ENCODE results near the gene SRSF1. TPM values are rescaled to one million over a fixed set of nuclear protein-coding genes. Genes with fewer than 3 reads are reported as not detected.

SRSF1 gene
- total RNA-seq, 3 donors from 2014 or later (not counting 1 experiment from before 2014, with no cell fraction given), result 125 to 157 (median 137) TPM

DNA sequence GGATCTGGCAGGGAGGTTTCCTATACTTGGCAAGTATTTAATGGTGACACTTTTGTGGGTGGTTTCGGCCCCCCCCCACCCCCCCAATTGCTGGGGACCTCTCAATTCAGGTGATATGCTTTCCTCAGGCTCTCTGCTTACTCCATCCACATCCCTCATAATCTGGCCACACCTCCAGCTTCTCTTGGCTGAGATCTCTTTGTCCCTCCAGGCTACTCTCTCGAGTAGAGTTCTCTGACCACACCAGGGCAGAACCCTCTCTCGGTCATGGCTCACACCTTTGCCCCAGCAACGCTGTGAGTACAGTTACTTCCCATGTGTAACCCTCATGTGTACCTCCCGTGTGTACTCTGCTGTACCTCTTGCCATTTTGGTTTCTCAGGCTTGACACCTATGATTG is 34.1 kb upstream of the SRSF1 start:
- Histone ChIP-seq H3K4me1 (ENCODE audit: control insufficient read depth, insufficient read depth, low read length) (no peaks in the 10 kb centered on the region), H3K27me3 (ENCODE audit: control insufficient read depth, insufficient read depth, low read length) (no peaks in the 10 kb centered on the region), H3K27ac (ENCODE audit: low read length) (no peak overlapping the region), H3K9me3 (ENCODE audit: control insufficient read depth, insufficient read depth, low read length) (no peaks in the 10 kb centered on the region), H3K4me3 (ENCODE audit: low read length) (no peak overlapping the region), H3K36me3 (ENCODE audit: control insufficient read depth, insufficient read depth, low read length) (no peaks in the 10 kb centered on the region)
- TF ChIP-seq CTCF (IDR thresholded peaks at IDR 0.05), result no peak
- no peak overlapping the region for H3K27ac Mint-ChIP-seq
- H3K9me3 Mint-ChIP-seq, result no peaks in the 10 kb centered on the region
- ATAC-seq (no peak), DNase-seq (no peak)
- no peaks in the 10 kb centered on the region for H3K36me3 Mint-ChIP-seq
- peaks cover 29 to 67% of the 10 kb centered on the region in 2 donors for H3K27me3 Mint-ChIP-seq (ENCODE audit: low read depth in 2 of 2)
- H3K4me1 Mint-ChIP-seq, result no peaks in the 10 kb centered on the region
- intact Hi-C loops (cut with micrococcal nuclease), result no loop called here
- 69% methylated on average over 4 of the region's 5 CpGs for WGBS (ENCODE audit: insufficient coverage)
- no peak overlapping the region for H3K4me3 Mint-ChIP-seq

DNA sequence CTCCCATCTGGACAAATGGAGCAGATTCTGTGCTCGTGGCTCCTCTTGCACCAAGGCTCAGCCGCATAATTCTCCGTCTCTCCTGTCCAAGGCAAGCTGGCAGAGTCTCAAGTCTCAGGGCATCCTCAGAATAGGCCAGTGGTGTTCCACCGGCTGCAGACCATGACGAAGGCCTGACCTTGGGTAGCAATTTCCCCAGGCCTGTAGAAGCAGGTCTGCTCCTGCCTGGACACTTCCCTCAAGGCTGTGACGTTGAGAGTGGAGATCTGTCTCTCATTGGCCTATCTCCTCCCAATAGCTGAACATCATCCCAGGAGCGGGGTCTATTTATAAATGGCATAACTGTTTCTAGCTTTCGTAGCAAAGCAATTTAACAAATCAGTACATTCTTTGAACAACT is 33.3 kb upstream of the SRSF1 start:
- no peak for TF ChIP-seq CTCF (IDR thresholded peaks at IDR 0.05)
- Mint-ChIP-seq H3K4me3 (no peak overlapping the region), H3K9me3 (no peaks in the 10 kb centered on the region), H3K36me3 (no peaks in the 10 kb centered on the region), H3K27me3 (ENCODE audit: low read depth in 2 of 2) (peaks cover 29 to 67% of the 10 kb centered on the region in 2 donors), H3K4me1 (no peaks in the 10 kb centered on the region), H3K27ac (no peak overlapping the region)
- Histone ChIP-seq H3K36me3 (ENCODE audit: control insufficient read depth, insufficient read depth, low read length) (no peaks in the 10 kb centered on the region), H3K27ac (ENCODE audit: low read length) (no peak overlapping the region), H3K4me1 (ENCODE audit: control insufficient read depth, insufficient read depth, low read length) (no peaks in the 10 kb centered on the region), H3K27me3 (ENCODE audit: control insufficient read depth, insufficient read depth, low read length) (no peaks in the 10 kb centered on the region), H3K9me3 (ENCODE audit: control insufficient read depth, insufficient read depth, low read length) (no peaks in the 10 kb centered on the region), H3K4me3 (ENCODE audit: low read length) (no peak overlapping the region)
- intact Hi-C loops (cut with micrococcal nuclease), result no loop called here
- 90% methylated on average over 8 of the region's 8 CpGs for WGBS (ENCODE audit: insufficient coverage)
- ATAC-seq, result no peak
- DNase-seq, result no peak

DNA sequence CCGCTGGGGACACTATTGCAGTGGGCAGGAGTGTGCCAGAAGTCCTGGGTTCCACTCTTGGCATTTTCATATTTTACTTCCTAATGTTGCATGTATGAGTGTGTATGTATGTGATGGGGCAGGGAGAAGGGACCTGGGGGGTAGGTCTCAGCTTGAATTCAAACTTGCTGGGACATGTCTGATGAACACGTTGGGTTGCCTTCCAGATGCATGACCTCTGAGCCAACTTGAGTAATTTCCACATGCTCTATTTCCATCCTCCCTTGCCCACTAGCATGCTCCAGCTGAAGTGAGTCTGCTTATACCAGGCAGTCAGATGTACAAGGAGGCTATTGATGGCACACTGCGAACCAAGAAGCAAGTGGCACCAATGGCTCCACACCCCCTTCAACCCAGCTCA is 32.9 kb upstream of the SRSF1 start:
- Mint-ChIP-seq H3K36me3 (no peaks in the 10 kb centered on the region), H3K4me1 (no peaks in the 10 kb centered on the region), H3K9me3 (no peaks in the 10 kb centered on the region), H3K27ac (no peak overlapping the region), H3K4me3 (no peak overlapping the region), H3K27me3 (ENCODE audit: low read depth in 2 of 2) (peaks cover 29 to 67% of the 10 kb centered on the region in 2 donors)
- no peak for TF ChIP-seq CTCF (IDR thresholded peaks at IDR 0.05)
- intact Hi-C loops (cut with micrococcal nuclease), result no loop called here
- Histone ChIP-seq H3K4me3 (ENCODE audit: low read length) (no peak overlapping the region), H3K36me3 (ENCODE audit: control insufficient read depth, insufficient read depth, low read length) (no peaks in the 10 kb centered on the region), H3K27ac (ENCODE audit: low read length) (no peak overlapping the region), H3K9me3 (ENCODE audit: control insufficient read depth, insufficient read depth, low read length) (no peaks in the 10 kb centered on the region), H3K27me3 (ENCODE audit: control insufficient read depth, insufficient read depth, low read length) (no peaks in the 10 kb centered on the region), H3K4me1 (ENCODE audit: control insufficient read depth, insufficient read depth, low read length) (no peaks in the 10 kb centered on the region)
- WGBS (ENCODE audit: insufficient coverage), result 80% methylated on average over 3 of the region's 3 CpGs
- no peak for ATAC-seq
- DNase-seq, result no peak

GRCh38 chr17:58032691-58033415 is 25.8 kb upstream of the SRSF1 start:
- no peaks in the 10 kb centered on the region for H3K4me1 ChIP-seq (ENCODE audit: control insufficient read depth, insufficient read depth, low read length)
- H3K4me1 Mint-ChIP-seq, result no peaks in the 10 kb centered on the region
- no peak overlapping the region for H3K27ac ChIP-seq (ENCODE audit: low read length)
- intact Hi-C loops (cut with micrococcal nuclease), result no loop called here
- no peaks in the 10 kb centered on the region for H3K9me3 Mint-ChIP-seq
- DNase-seq (no peak), ATAC-seq (no peak)
- WGBS (ENCODE audit: insufficient coverage), result 72% methylated on average over 6 of the region's 6 CpGs
- no peaks in the 10 kb centered on the region for H3K36me3 Mint-ChIP-seq
- H3K9me3 ChIP-seq (ENCODE audit: control insufficient read depth, insufficient read depth, low read length), result no peaks in the 10 kb centered on the region
- no peak for TF ChIP-seq CTCF (IDR thresholded peaks at IDR 0.05)
- no peaks in the 10 kb centered on the region for H3K36me3 ChIP-seq (ENCODE audit: control insufficient read depth, insufficient read depth, low read length)
- H3K27me3 Mint-ChIP-seq (ENCODE audit: low read depth in 2 of 2), result peaks cover 8 to 34% of the 10 kb centered on the region in 2 donors
- peaks cover 2% of the 10 kb centered on the region for H3K27me3 ChIP-seq (ENCODE audit: control insufficient read depth, insufficient read depth, low read length)
- no peak overlapping the region for H3K27ac Mint-ChIP-seq
- no peak overlapping the region for H3K4me3 ChIP-seq (ENCODE audit: low read length)
- no peak overlapping the region for H3K4me3 Mint-ChIP-seq
